MM.1S (cell line): ENCODE data around the gene CCDC102A.

Experiments used
- CTCF ChIP-seq: fragments of 300-600 bp; sonication (generic); IDR thresholded peaks from 2 replicates; pipeline ENCODE4 v1.5.1; 2016; ENCODE audit warnings: antibody characterized with exemption, low read length, mixed read lengths
- EZH2phosphoT487 ChIP-seq: fragments of 300-600 bp; sonication (generic); IDR thresholded peaks from 2 replicates; pipeline ENCODE4 v1.6.1; 2018; ENCODE audit warnings: antibody characterized with exemption, low read length

DNA sequence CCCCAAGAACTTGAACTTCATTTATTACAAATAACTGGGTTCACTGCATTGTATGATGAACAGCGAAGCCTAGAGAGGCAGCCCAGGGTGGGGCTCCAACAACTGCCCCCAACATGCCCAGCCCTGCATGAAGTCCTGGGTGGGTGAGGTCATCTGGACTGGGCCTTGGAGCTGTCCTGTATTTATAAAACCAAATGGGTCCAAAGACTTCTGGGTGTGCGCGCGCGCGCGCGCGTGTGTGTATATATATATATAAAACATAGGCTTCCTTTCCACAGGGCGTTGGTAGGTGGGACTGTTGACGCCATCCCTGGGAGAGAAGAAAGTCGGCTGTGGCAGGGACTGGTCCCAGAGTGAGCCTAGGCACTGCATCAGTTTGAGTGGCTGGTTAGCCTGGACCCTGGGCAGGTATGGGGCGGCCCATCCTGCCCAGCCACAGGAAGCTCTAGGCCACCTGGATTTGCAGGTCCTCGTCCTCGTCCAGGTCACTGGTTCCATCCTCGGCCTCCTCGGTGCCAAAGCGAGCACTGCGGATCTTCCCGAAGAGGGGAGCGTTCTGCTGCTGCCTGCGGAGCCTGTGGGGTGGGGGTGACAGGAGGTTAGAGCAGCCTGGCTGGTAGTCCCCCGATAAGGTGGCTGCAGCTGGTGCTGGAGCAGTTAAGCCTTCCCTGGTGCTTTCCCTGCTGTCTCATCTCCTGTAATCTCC is 23.9 kb downstream of the CCDC102A start:
- no peak for TF ChIP-seq CTCF
- no peak for TF ChIP-seq EZH2phosphoT487
